Ishikawa (cell line): ENCODE results near the gene ISL2.

ENCODE experiments used
- CEBPB ChIP-seq: IDR thresholded peaks from 2 replicates; pipeline ENCODE4 v1.6.1; 2012
- EP300 ChIP-seq: IDR thresholded peaks from 2 replicates; pipeline ENCODE4 v1.6.1; 2012; ENCODE audit warnings: borderline replicate concordance
- FOXM1 ChIP-seq: IDR thresholded peaks from 2 replicates; pipeline ENCODE4 v1.6.1; 2012; ENCODE audit warnings: low read depth, borderline replicate concordance
- NFIC ChIP-seq: IDR thresholded peaks from 2 replicates; pipeline ENCODE4 v1.6.1; 2012
- RAD21 ChIP-seq: IDR thresholded peaks from 2 replicates; pipeline ENCODE4 v1.6.1; 2012; ENCODE audit warnings: low read depth
- TAF1 ChIP-seq: IDR thresholded peaks from 2 replicates; pipeline ENCODE4 v1.6.1; 2012; ENCODE audit warnings: low read depth, mild to moderate bottlenecking
- TCF12 ChIP-seq: IDR thresholded peaks from 2 replicates; pipeline ENCODE4 v1.6.1; 2012; ENCODE audit warnings: low read depth
- TEAD4 ChIP-seq: IDR thresholded peaks from 2 replicates; pipeline ENCODE4 v1.6.1; 2012
- YY1 ChIP-seq: IDR thresholded peaks from 2 replicates; pipeline ENCODE4 v1.6.1; 2012; ENCODE audit warnings: low read depth
- ZBTB7A ChIP-seq: IDR thresholded peaks from 2 replicates; pipeline ENCODE4 v1.6.1; 2012; ENCODE audit warnings: low read depth
- TF ChIP-seq, protein P1 (sequence below): IDR thresholded peaks from 2 replicates; pipeline ENCODE4 v1.6.1; 2012
- TF ChIP-seq, protein P2 (sequence below): IDR thresholded peaks from 2 replicates; pipeline ENCODE4 v1.6.1; 2012; ENCODE audit warnings: low read depth, mild to moderate bottlenecking

DNA sequence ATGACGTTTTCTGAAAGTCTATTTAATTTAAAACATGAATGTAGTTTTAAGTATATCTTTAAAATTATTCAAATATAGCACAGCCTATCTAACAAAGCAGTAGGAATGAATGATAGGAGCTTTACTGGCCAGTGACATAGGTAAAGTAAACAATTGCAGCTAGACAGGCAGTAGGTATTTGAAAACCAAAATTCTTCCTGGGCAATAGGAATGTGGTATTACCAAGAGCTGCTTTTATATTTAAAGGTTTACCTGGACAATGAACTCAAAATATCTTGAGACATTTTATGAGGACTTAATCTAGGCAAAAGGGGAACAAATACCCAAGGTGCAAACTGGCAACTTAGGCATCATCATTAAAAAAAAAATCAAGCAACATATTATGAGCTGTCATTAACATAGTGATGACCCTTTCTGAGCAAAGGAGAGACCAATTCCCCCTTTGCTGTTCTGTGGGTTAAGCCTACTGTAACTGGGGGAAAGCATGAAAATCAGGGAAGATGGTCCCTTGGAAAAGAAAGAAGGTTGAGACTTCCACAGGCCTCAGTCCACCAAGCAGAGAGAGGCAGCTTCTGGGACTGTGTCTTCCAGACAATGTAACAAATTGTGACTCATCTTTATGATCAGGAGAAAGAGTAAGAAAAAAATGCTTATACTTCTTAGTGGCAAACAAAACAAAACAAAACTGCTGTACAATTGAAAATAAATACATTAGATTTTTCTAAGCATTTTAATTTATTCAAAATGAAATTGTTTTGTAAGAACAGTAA lies 12.9 kb downstream of the ISL2 start:
- TF ChIP-seq RAD21 (no peak), YY1 (no peak), EP300 (no peak), ZBTB7A (no peak), TCF12 (no peak), FOXM1 (no peak), CEBPB (no peak), TEAD4 (no peak), NFIC (no peak), TAF1 (no peak)
- TF ChIP-seq, protein P1, sequence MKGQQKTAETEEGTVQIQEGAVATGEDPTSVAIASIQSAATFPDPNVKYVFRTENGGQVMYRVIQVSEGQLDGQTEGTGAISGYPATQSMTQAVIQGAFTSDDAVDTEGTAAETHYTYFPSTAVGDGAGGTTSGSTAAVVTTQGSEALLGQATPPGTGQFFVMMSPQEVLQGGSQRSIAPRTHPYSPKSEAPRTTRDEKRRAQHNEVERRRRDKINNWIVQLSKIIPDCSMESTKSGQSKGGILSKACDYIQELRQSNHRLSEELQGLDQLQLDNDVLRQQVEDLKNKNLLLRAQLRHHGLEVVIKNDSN: no peak
- TF ChIP-seq, protein P2, sequence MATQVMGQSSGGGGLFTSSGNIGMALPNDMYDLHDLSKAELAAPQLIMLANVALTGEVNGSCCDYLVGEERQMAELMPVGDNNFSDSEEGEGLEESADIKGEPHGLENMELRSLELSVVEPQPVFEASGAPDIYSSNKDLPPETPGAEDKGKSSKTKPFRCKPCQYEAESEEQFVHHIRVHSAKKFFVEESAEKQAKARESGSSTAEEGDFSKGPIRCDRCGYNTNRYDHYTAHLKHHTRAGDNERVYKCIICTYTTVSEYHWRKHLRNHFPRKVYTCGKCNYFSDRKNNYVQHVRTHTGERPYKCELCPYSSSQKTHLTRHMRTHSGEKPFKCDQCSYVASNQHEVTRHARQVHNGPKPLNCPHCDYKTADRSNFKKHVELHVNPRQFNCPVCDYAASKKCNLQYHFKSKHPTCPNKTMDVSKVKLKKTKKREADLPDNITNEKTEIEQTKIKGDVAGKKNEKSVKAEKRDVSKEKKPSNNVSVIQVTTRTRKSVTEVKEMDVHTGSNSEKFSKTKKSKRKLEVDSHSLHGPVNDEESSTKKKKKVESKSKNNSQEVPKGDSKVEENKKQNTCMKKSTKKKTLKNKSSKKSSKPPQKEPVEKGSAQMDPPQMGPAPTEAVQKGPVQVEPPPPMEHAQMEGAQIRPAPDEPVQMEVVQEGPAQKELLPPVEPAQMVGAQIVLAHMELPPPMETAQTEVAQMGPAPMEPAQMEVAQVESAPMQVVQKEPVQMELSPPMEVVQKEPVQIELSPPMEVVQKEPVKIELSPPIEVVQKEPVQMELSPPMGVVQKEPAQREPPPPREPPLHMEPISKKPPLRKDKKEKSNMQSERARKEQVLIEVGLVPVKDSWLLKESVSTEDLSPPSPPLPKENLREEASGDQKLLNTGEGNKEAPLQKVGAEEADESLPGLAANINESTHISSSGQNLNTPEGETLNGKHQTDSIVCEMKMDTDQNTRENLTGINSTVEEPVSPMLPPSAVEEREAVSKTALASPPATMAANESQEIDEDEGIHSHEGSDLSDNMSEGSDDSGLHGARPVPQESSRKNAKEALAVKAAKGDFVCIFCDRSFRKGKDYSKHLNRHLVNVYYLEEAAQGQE: no peak
